RWPE2 (cell line): ENCODE measurements around the gene MPST.

ENCODE experiments used
- ATAC-seq: fragments of 200-7000 bp; cut with Tn5 transposase; 3 replicates; pipeline ENCODE4 v1.9.1; 2021; ENCODE audit warnings: low read depth
- DNase-seq: peaks from one replicate; pipeline ENCODE4 v3.0.0-alpha.2; 2020; ENCODE audit warnings: low spot score
- H3K27ac ChIP-seq: fragments of 450-650 bp; 2 replicates; pipeline ENCODE4 v1.5.1; 2017; ENCODE audit warnings: mild to moderate bottlenecking; ENCODE audit not compliant: poor library complexity, severe bottlenecking
- H3K27me3 ChIP-seq: fragments of 250-450 bp; sonication (Bioruptor Pico); 2 replicates; pipeline ENCODE4 v1.5.1; 2021; ENCODE audit warnings: mild to moderate bottlenecking, moderate library complexity; ENCODE audit not compliant: insufficient read depth, poor library complexity, severe bottlenecking
- H3K36me3 ChIP-seq: fragments of 250-450 bp; sonication (Bioruptor Pico); 2 replicates; pipeline ENCODE4 v1.5.1; 2020; ENCODE audit warnings: low read depth, mild to moderate bottlenecking, moderate library complexity
- H3K4me1 ChIP-seq: fragments of 250-450 bp; sonication (Bioruptor Pico); 2 replicates; pipeline ENCODE4 v1.5.1; 2021; ENCODE audit warnings: mild to moderate bottlenecking, moderate library complexity; ENCODE audit not compliant: insufficient read depth, poor library complexity, severe bottlenecking
- H3K4me3 ChIP-seq: fragments of 250-450 bp; sonication (Bioruptor Pico); 2 replicates; pipeline ENCODE4 v1.5.1; 2021; ENCODE audit warnings: mild to moderate bottlenecking, moderate library complexity; ENCODE audit not compliant: severe bottlenecking
- H3K9me3 ChIP-seq: fragments of 250-450 bp; sonication (Bioruptor Pico); 2 replicates; pipeline ENCODE4 v1.5.1; 2021; ENCODE audit warnings: mild to moderate bottlenecking, moderate library complexity; ENCODE audit not compliant: severe bottlenecking
- CTCF ChIP-seq: fragments of 450-650 bp; IDR thresholded peaks from one replicate; pipeline ENCODE4 v1.5.1; 2017; ENCODE audit warnings: mild to moderate bottlenecking, moderate library complexity; ENCODE audit not compliant: poor library complexity, severe bottlenecking

The MPST gene

GRCh38 chr22:37058917-37059701 is 39.6 kb downstream of the MPST start:
- H3K36me3 ChIP-seq = no peaks in the 10 kb centered on the region
- no peaks in the 10 kb centered on the region for H3K27me3 ChIP-seq
- no peaks in the 10 kb centered on the region for H3K9me3 ChIP-seq
- no peak overlapping the region for H3K27ac ChIP-seq
- DNase-seq (no peak), ATAC-seq (no peak)
- TF ChIP-seq CTCF = no peak
- no peaks in the 10 kb centered on the region for H3K4me1 ChIP-seq
- no peak overlapping the region for H3K4me3 ChIP-seq

GRCh38 chr22:37059876-37060449 is 40.4 kb downstream of the MPST start:
- ATAC-seq (no peak), DNase-seq (no peak)
- Histone ChIP-seq H3K4me1 (no peaks in the 10 kb centered on the region), H3K36me3 (no peaks in the 10 kb centered on the region), H3K4me3 (no peak overlapping the region), H3K27ac (no peak overlapping the region), H3K27me3 (no peaks in the 10 kb centered on the region), H3K9me3 (no peaks in the 10 kb centered on the region)
- TF ChIP-seq CTCF = no peak

- H3K36me3 ChIP-seq = no peaks in the 10 kb centered on the region
- ATAC-seq (no peak), DNase-seq (no peak)
- H3K27ac ChIP-seq = no peak overlapping the region
- H3K4me3 ChIP-seq = no peak overlapping the region
- H3K4me1 ChIP-seq = no peaks in the 10 kb centered on the region
- H3K27me3 ChIP-seq = no peaks in the 10 kb centered on the region
- TF ChIP-seq CTCF = no peak
- H3K9me3 ChIP-seq = no peaks in the 10 kb centered on the region
These were observed 41.5 kb downstream of the MPST start for GRCh38 chr22:37060801-37061610.

GRCh38 chr22:37061611-37062375 is 42.3 kb downstream of the MPST start:
- H3K4me1 ChIP-seq = no peaks in the 10 kb centered on the region
- ATAC-seq = no peak

More at GRCh38 chr22:37061611-37062375, 42.3 kb downstream of the MPST start:
- no peak overlapping the region for H3K27ac ChIP-seq
- no peaks in the 10 kb centered on the region for H3K27me3 ChIP-seq
- H3K9me3 ChIP-seq = no peaks in the 10 kb centered on the region
- DNase-seq = no peak
- H3K4me3 ChIP-seq = no peak overlapping the region
- no peaks in the 10 kb centered on the region for H3K36me3 ChIP-seq
- TF ChIP-seq CTCF = no peak
